Astrocyte (in vitro differentiated cells and primary cell): ENCODE results near the gene SCGB1A1. TPM values are rescaled to one million over a fixed set of nuclear protein-coding genes. Genes with fewer than 3 reads are reported as not detected.

Experiments used
- DNase-seq: peaks from one replicate; pipeline ENCODE4 v3.0.0-alpha.2; 2010; ENCODE audit warnings: low read depth
- FAIRE-seq: peaks from 2 replicates; lab custom pipeline; 2011; peaks lifted over from hg19 to GRCh38; lab: Jason Lieb, UNC
- H2AFZ ChIP-seq: 2 replicates; pipeline ENCODE4 v1.6.0; 2012; ENCODE audit warnings: low read depth, low read length, inconsistent platforms
- H3K27ac ChIP-seq: 2 replicates; pipeline ENCODE4 v1.5.1; 2011; ENCODE audit warnings: low read depth, low read length, inconsistent platforms
- H3K27me3 ChIP-seq: 2 replicates; pipeline ENCODE4 v1.6.0; 2011; ENCODE audit warnings: low read length, inconsistent platforms; ENCODE audit not compliant: insufficient read depth
- H3K36me3 ChIP-seq: 2 replicates; pipeline ENCODE4 v1.5.1; 2011; ENCODE audit warnings: low read length, inconsistent platforms; ENCODE audit not compliant: insufficient read depth
- H3K4me1 ChIP-seq: 2 replicates; pipeline ENCODE4 v1.5.1; 2011; ENCODE audit warnings: low read length, inconsistent platforms; ENCODE audit not compliant: insufficient read depth
- H3K4me2 ChIP-seq: 2 replicates; pipeline ENCODE4 v1.6.0; 2012; ENCODE audit warnings: low read length, inconsistent platforms
- H3K4me3 ChIP-seq: 2 replicates; pipeline ENCODE4 v1.5.1; 2011; ENCODE audit warnings: low read depth, mild to moderate bottlenecking, low read length, inconsistent platforms; ENCODE audit not compliant: insufficient read depth
- H3K79me2 ChIP-seq: 2 replicates; pipeline ENCODE4 v1.6.0; 2012; ENCODE audit warnings: mild to moderate bottlenecking, low read length, inconsistent platforms; ENCODE audit not compliant: insufficient read depth
- H3K9ac ChIP-seq: 2 replicates; pipeline ENCODE4 v1.6.0; 2012; ENCODE audit warnings: mild to moderate bottlenecking, low read length, inconsistent platforms
- H3K9me3 ChIP-seq: 2 replicates; pipeline ENCODE4 v1.5.1; 2012; ENCODE audit warnings: low read depth, mild to moderate bottlenecking, low read length, inconsistent platforms; ENCODE audit not compliant: insufficient read depth
- H4K20me1 ChIP-seq: 2 replicates; pipeline ENCODE4 v1.6.0; 2012; ENCODE audit warnings: low read length, inconsistent platforms; ENCODE audit not compliant: insufficient read depth
- H3K27ac Mint-ChIP-seq: one replicate; pipeline ENCODE4 v1.8.0; 2021; ENCODE audit warnings: mild to moderate bottlenecking, mixed read lengths; ENCODE audit not compliant: unreplicated experiment
- H3K27me3 Mint-ChIP-seq: one replicate; pipeline ENCODE4 v1.8.0; 2021; ENCODE audit warnings: low read depth, mixed read lengths; ENCODE audit not compliant: unreplicated experiment
- H3K36me3 Mint-ChIP-seq: one replicate; pipeline ENCODE4 v1.8.0; 2021; ENCODE audit warnings: low read depth, mixed read lengths; ENCODE audit not compliant: unreplicated experiment
- H3K4me1 Mint-ChIP-seq: one replicate; pipeline ENCODE4 v1.8.0; 2021; ENCODE audit warnings: low read depth, mixed read lengths; ENCODE audit not compliant: unreplicated experiment
- H3K4me3 Mint-ChIP-seq: one replicate; pipeline ENCODE4 v1.8.0; 2021; ENCODE audit warnings: mild to moderate bottlenecking, moderate library complexity, mixed read lengths; ENCODE audit not compliant: unreplicated experiment
- H3K9me3 Mint-ChIP-seq: one replicate; pipeline ENCODE4 v1.8.0; 2021; ENCODE audit warnings: mild to moderate bottlenecking, mixed read lengths; ENCODE audit not compliant: unreplicated experiment
- CTCF ChIP-seq: IDR thresholded peaks from 2 replicates; pipeline ENCODE4 v1.5.1; 2011; ENCODE audit warnings: low read depth, mild to moderate bottlenecking, inconsistent platforms, low read length, moderate library complexity; ENCODE audit not compliant: insufficient read depth
- EZH2 ChIP-seq: IDR thresholded peaks from 2 replicates; pipeline ENCODE4 v1.6.1; 2012; ENCODE audit warnings: mild to moderate bottlenecking, low read length, inconsistent platforms; ENCODE audit not compliant: insufficient read depth
- total RNA-seq: library from RNA; stranded (reverse); gene quantifications from 2 replicates; pipeline ENCODE4 v1.2.1, GENCODE V29; 2021

SCGB1A1 gene
- total RNA-seq, 1 donor from 2014 or later = not detected

GRCh38 chr11:62452839-62453468 is 34.1 kb downstream of the SCGB1A1 start:
- Histone ChIP-seq H4K20me1 (no peaks in the 10 kb centered on the region), H2AFZ (no peak overlapping the region), H3K27ac (no peak overlapping the region), H3K4me2 (no peak overlapping the region), H3K27me3 (no peaks in the 10 kb centered on the region), H3K4me3 (no peak overlapping the region), H3K9me3 (no peaks in the 10 kb centered on the region), H3K79me2 (no peaks in the 10 kb centered on the region), H3K4me1 (peaks cover 4% of the 10 kb centered on the region), H3K9ac (no peak overlapping the region), H3K36me3 (no peaks in the 10 kb centered on the region)
- TF ChIP-seq EZH2 (no peak), CTCF (no peak)
- H3K9me3 Mint-ChIP-seq = peaks cover 4% of the 10 kb centered on the region
- no peaks in the 10 kb centered on the region for H3K36me3 Mint-ChIP-seq
- no peak overlapping the region for H3K27ac Mint-ChIP-seq
- FAIRE-seq (no peak), DNase-seq (no peak)
- H3K4me1 Mint-ChIP-seq = peaks cover 6% of the 10 kb centered on the region
- H3K27me3 Mint-ChIP-seq = peaks cover 5% of the 10 kb centered on the region
- H3K4me3 Mint-ChIP-seq = no peak overlapping the region

- H3K79me2 ChIP-seq = no peaks in the 10 kb centered on the region
- peaks cover 4% of the 10 kb centered on the region for H3K4me1 ChIP-seq
- H3K9ac ChIP-seq = no peak overlapping the region
- H3K4me3 Mint-ChIP-seq = no peak overlapping the region
- H3K27me3 Mint-ChIP-seq = peaks cover 3% of the 10 kb centered on the region
- no peaks in the 10 kb centered on the region for H3K27me3 ChIP-seq
- H3K4me1 Mint-ChIP-seq = peaks cover 6% of the 10 kb centered on the region
- H3K36me3 Mint-ChIP-seq = no peaks in the 10 kb centered on the region
- no peak overlapping the region for H3K4me2 ChIP-seq
- H3K27ac ChIP-seq = no peak overlapping the region
- H2AFZ ChIP-seq = no peak overlapping the region
- H3K4me3 ChIP-seq = no peak overlapping the region
- no peak for FAIRE-seq
- H3K9me3 ChIP-seq = no peaks in the 10 kb centered on the region
- H4K20me1 ChIP-seq = no peaks in the 10 kb centered on the region
- no peak overlapping the region for H3K27ac Mint-ChIP-seq
- no peaks in the 10 kb centered on the region for H3K9me3 Mint-ChIP-seq
- no peak for TF ChIP-seq EZH2
- TF ChIP-seq CTCF = no peak
- DNase-seq = no peak
- H3K36me3 ChIP-seq = no peaks in the 10 kb centered on the region
Observed at GRCh38 chr11:62456630-62457029, 37.8 kb downstream of the SCGB1A1 start.

GRCh38 chr11:62457478-62457877 is 38.6 kb downstream of the SCGB1A1 start:
- H3K36me3 Mint-ChIP-seq = no peaks in the 10 kb centered on the region
- H3K36me3 ChIP-seq = no peaks in the 10 kb centered on the region
- no peaks in the 10 kb centered on the region for H3K79me2 ChIP-seq
- no peak overlapping the region for H3K4me3 ChIP-seq
- H3K4me1 Mint-ChIP-seq = peaks cover 4% of the 10 kb centered on the region
- H3K9ac ChIP-seq = no peak overlapping the region
- TF ChIP-seq CTCF (no peak), EZH2 (no peak)
- H3K4me3 Mint-ChIP-seq = no peak overlapping the region
- no peak overlapping the region for H3K27ac ChIP-seq
- no peaks in the 10 kb centered on the region for H3K9me3 Mint-ChIP-seq
- H3K27me3 ChIP-seq = no peaks in the 10 kb centered on the region
- H3K9me3 ChIP-seq = no peaks in the 10 kb centered on the region
- H3K27me3 Mint-ChIP-seq = peaks cover 3% of the 10 kb centered on the region
- no peak for DNase-seq
- H4K20me1 ChIP-seq = no peaks in the 10 kb centered on the region
- H3K4me2 ChIP-seq = no peak overlapping the region
- no peak overlapping the region for H2AFZ ChIP-seq
- FAIRE-seq = no peak
- peaks cover 12% of the 10 kb centered on the region for H3K4me1 ChIP-seq
- H3K27ac Mint-ChIP-seq = no peak overlapping the region
